Stimulated activated CD8-positive, alpha-beta memory T cell treated with anti-CD3 and anti-CD28 coated beads, Interleukin-15, amount 100 ng/mL, for 4 hours (primary cell): ENCODE results near the gene WNT1.

Source experiments
- DNase-seq, 2 donors: peaks; one replicate each; pipeline ENCODE4 v3.0.0-alpha.2; 2020; ENCODE audit warnings: low read depth in 2 of 2

WNT1 gene

DNA sequence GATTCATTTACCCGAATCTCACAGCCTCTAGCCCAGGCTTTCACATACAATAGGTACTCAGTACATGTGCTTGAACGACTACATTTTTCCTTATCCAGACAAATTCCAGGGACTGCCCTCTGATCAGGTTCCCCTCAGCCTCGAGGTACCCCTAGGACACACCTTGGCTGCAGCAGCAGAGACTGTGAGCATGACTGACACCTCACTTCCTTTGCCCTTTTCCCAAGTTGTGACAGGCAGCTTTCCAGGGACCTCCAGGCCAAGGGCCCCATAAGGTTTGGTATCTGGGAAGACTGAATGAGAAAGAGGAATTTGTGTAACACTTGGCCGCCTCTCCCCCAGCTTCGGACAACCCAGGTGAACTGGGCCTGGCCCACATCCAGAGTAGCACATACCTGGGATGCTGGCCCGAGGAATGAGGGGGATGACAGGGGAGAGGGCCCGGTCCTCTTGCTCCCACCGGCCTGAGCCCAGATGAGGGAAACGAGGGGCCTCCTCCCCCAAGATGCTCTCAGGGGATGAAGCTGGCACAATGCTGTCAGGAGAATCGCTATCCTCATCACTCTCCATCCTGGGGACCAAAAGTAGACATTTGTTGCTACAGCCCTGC is 50.6 kb downstream of the WNT1 start:
- no peak for DNase-seq

GRCh38 chr12:49030119-49030518 is 52.0 kb downstream of the WNT1 start:
- DNase-seq, result no peak

DNA sequence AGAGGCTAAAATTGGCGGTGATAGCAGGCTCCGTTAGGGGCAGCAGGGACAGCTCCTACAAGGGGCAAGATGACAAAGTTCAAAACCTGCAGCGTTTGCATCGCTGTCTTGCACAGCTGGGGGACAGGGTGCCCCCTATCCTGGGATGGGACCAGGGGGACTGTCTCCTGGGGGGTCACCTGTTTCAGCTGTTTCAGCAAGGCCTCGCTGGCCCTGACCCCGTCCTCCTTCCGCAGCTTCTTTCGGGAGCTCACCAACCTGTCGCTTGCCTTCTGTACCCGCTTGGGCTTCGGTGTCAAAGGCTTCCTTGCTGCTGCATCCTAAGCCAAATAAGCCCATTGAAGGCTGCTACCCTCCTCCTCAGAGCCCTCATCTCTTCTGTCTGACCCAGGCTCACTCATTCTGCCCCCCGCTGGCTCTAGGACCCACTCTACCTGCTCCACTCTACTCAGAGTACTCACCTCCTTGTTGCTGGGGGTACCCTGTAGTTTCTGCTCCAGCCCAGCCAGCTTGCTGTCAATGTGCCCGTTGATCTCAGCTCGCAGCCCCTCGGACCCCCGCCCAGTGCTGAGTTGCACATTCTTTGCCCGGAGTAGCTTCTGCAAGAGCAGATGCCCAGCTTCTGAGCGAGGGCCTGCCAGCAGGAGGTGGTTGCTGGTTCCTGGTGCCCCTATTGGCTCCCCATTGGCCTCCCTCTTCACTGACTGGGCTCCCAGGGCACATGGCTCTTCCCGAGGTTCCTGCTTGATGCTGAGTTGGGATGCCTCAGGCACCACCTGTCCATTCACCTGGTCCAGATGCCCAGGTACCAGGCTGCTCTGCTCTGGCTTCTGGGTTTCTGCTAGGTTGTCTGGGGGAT is 52.8 kb downstream of the WNT1 start:
- DNase-seq, result no peak

DNA sequence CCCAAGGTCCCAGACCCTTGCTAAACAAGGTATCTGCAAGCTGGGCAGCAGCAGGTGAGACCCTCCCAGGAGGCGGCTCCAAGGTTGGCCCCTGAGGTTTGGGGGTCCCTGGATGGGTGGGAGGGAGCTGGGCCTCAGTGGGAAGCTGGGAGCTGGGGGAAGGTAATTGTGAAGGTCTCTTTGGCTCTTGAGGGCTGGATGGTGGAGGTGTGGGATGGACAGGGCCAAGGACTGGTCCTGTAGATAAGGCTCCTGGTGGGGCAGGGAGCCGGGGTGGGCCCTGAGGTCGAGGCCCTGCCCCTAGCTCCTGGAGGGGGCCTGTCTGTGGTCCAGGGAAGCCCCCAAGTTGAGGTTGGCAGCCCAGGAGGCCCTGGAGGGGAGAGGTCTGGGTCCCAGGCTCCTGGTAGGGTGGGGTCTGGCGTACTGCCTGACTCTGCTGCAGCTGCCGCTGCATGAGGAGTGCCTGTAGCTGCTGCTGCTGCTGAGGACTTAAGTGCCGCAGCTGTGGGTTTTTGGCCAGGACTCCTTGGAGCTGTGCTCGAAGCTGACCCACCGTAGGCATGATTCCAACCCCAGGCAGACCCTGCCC is 53.5 kb downstream of the WNT1 start:
- DNase-seq, result no peak
